DOHH2 (cell line): ENCODE results near the gene KCNH3.

ENCODE experiments used
- EZH2phosphoT487 ChIP-seq: fragments of 200-600 bp; sonication (generic); IDR thresholded peaks from 2 replicates; pipeline ENCODE4 v1.6.1; 2017; ENCODE audit warnings: borderline replicate concordance, mild to moderate bottlenecking, antibody characterized with exemption, low read length, moderate library complexity, mixed read lengths
- TF ChIP-seq, protein P1 (sequence below): fragments of 200-600 bp; sonication (generic); IDR thresholded peaks from one replicate; pipeline ENCODE4 v1.5.1; 2014; ENCODE audit warnings: antibody characterized with exemption, mild to moderate bottlenecking, low read depth, low read length; ENCODE audit not compliant: poor library complexity, severe bottlenecking

DNA sequence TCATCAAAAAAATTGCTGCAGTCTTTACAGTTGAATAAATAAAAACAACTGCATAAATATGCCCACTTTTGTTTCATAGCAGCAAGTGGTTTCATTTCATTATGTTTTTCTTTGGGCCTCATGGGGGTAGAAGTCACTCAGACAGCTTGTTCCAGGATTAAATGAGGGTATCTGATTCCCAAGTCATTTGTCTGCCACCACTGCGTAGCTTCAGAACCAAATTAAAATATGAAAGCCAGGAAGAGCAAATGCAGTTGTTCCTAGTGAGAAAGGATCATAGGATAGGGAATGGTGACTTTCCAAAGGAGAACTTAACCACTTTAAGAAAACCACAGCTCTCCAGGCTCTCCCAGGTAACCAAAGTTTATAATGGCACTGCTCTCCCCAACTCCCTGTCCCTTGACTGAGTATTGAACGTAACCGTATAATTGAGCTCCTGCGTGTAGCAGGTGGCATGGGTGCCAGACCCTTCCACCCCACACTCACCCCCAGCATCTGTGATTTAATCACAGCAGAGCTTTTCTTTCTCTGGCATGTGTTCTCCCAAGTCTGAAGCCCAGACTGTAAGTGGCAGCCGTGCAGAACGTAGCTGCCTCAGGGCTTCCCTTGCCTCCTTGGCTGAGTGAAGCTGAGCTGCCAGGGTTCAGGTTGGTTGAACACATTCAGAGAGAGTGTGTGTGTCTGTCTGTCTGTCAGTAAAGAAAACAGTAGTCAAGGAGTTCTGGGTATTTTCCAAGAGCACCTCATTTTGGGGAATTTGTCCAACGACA, 11.3 kb upstream of the KCNH3 start:
- TF ChIP-seq, protein P1, sequence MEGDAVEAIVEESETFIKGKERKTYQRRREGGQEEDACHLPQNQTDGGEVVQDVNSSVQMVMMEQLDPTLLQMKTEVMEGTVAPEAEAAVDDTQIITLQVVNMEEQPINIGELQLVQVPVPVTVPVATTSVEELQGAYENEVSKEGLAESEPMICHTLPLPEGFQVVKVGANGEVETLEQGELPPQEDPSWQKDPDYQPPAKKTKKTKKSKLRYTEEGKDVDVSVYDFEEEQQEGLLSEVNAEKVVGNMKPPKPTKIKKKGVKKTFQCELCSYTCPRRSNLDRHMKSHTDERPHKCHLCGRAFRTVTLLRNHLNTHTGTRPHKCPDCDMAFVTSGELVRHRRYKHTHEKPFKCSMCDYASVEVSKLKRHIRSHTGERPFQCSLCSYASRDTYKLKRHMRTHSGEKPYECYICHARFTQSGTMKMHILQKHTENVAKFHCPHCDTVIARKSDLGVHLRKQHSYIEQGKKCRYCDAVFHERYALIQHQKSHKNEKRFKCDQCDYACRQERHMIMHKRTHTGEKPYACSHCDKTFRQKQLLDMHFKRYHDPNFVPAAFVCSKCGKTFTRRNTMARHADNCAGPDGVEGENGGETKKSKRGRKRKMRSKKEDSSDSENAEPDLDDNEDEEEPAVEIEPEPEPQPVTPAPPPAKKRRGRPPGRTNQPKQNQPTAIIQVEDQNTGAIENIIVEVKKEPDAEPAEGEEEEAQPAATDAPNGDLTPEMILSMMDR: no peak
- TF ChIP-seq EZH2phosphoT487: no peak
